GM21619 (cell line): ENCODE results near the gene GM2A.
"Not testable (repeated sequence)": the region's sequence is repeated elsewhere in the genome, so short reads cannot be mapped to it uniquely, and the experiment has no call there.

Experiments
- ATAC-seq: cut with Tn5 transposase; IDR thresholded peaks from one replicate; pipeline ENCODE4 v1.9.1; 2021; ENCODE audit not compliant: unreplicated experiment

The GM2A gene

GRCh38 chr5:151284392-151284967 lies 31.5 kb downstream of the GM2A start:
- no peak for ATAC-seq

GRCh38 chr5:151285683-151286082 lies 32.7 kb downstream of the GM2A start:
- no peak for ATAC-seq

GRCh38 chr5:151286246-151286645 lies 33.3 kb downstream of the GM2A start:
- no peak for ATAC-seq

- peak; percentile 53 for ATAC-seq
These were observed 35.2 kb downstream of the GM2A start for GRCh38 chr5:151288180-151288579.

GRCh38 chr5:151293624-151294023 lies 40.6 kb downstream of the GM2A start:
- no peak for ATAC-seq

GRCh38 chr5:151295138-151295537 lies 42.2 kb downstream of the GM2A start:
- ATAC-seq: no peak

- no peak for ATAC-seq
These were observed 42.9 kb downstream of the GM2A start for GRCh38 chr5:151295791-151296477.

GRCh38 chr5:151296478-151296830 lies 43.5 kb downstream of the GM2A start:
- ATAC-seq: no peak

- ATAC-seq: no peak
These were observed 44.0 kb downstream of the GM2A start for GRCh38 chr5:151296974-151297373.

GRCh38 chr5:151298063-151298855 lies 45.3 kb downstream of the GM2A start:
- ATAC-seq: no peak

GRCh38 chr5:151303666-151304065 lies 50.7 kb downstream of the GM2A start, which contains the start of gene SLC36A3:
Gene SLC36A3 (minus strand): TSS chr5:151303766. CDS start chr5:151303354, 412 bp downstream.
- no peak for ATAC-seq

- not testable (repeated sequence) for ATAC-seq
These were observed 56.3 kb downstream of the GM2A start for GRCh38 chr5:151309266-151309665.

GRCh38 chr5:151309821-151310220 lies 56.8 kb downstream of the GM2A start:
- not testable (repeated sequence) for ATAC-seq

GRCh38 chr5:151310932-151311331 lies 57.9 kb downstream of the GM2A start:
- ATAC-seq: no peak

- ATAC-seq: no peak
These were observed 59.9 kb downstream of the GM2A start for GRCh38 chr5:151312756-151313324.

GRCh38 chr5:151313357-151313756 lies 60.4 kb downstream of the GM2A start:
- no peak for ATAC-seq

- peak; percentile 70 for ATAC-seq
These were observed 63.1 kb downstream of the GM2A start for GRCh38 chr5:151315998-151316597.

- no peak for ATAC-seq
These were observed 64.9 kb downstream of the GM2A start for GRCh38 chr5:151317871-151318270.

GRCh38 chr5:151318850-151319732 lies 66.1 kb downstream of the GM2A start:
- peak; percentile 90 for ATAC-seq
